HG02885 (cell line): ENCODE measurements around the gene XK.
"Not testable (repeated sequence)": the region's sequence is repeated elsewhere in the genome, so short reads cannot be mapped to it uniquely, and the experiment has no call there.

Experiments
- ATAC-seq: cut with Tn5 transposase; IDR thresholded peaks from one replicate; pipeline ENCODE4 v1.9.1; 2021; ENCODE audit warnings: mild to moderate bottlenecking; ENCODE audit not compliant: unreplicated experiment, poor library complexity

Gene XK

DNA sequence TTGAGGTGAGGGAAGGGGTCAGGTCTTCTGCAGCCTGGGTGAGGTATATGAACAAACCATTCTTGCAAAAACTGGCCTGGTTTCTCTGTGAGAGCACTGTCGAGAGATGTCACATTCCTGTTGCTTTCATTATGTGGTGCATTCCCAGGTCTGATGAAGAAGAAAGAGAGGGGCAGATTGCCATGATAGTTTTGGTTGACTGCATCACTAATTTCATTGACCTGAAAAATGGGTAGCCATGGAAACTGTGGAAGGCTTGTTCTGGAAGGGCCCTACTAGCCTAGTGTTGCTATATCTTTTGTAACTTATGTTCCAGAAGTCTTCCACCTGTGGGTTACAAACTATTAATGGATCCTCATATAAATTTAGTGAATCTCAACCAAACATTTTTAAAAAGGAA is 61.4 kb downstream of the XK start:
- ATAC-seq: no peak

DNA sequence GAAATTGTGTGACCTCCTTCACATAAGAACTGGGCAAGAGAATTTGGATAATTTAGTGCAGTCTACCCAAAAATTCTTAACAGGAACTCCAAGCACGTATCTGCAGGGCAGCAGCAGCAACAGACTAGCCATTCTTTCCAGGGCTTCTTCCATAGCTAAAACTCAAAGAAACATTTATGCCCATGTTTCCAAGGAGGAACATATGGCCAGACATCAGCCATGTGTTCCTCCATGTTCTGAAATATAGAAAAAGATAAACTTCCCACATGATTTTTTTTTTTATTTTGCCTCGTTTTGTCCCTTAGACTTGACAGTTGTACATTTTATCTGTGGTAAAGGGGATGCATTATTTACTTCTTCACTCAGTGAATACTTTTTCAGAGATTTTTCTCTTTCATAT is 66.7 kb downstream of the XK start:
- ATAC-seq: no peak

DNA sequence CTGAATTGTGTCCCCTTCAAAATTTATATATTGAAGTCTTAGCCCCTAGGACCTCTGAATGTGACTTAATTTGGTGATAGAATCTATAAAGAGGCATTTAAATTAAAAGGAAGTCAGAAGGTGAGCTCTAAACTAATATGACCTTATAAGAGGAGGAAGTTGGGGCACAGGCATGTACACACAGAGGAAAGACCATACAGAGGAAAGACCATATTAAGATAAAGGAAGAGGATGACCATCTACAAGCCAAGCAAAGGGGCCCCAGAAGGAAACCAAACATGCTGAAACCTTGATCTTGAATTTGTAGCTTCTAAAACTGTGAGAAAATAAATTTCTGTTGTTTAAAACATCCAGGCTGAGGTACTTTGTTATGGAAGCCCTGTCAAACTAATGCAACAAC is 67.3 kb downstream of the XK start:
- no peak for ATAC-seq

DNA sequence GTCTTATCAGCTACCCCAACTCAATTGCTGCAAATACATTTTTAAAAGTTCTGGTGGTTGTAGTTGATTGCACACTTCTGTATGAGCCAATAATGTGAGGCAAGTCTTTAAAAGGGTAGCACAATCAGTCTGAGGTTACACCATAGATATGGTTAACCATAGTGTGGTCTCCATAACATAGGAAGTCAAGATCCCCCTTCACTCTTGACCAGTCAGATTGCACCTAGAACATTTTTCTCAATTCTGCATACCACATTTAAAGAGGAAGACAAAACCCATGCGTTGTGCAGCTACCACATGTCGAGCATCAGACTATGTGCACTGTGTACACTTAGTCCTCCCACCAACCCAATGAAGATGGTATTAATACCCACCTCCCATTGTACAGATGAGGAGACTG is 67.8 kb downstream of the XK start:
- no peak for ATAC-seq

DNA sequence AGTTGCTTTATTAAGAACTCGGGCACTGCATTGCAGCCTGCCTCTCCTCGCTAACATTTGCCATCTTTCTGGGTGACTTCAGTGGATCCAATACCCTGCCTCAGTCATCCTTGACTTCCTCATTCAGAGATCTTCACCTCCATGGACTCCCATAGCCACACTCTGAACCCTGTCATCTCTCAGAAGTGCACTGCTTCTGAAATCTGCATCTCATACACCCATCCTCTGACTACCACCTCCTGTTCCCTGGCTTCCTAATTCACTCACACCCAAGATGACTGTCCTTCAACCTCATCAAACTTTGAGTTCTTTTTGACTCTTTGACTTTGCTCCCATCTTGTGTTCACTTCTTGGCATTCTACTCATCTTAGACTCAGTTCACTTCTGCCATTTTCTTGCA is 68.9 kb downstream of the XK start:
- peak; percentile 22 for ATAC-seq

DNA sequence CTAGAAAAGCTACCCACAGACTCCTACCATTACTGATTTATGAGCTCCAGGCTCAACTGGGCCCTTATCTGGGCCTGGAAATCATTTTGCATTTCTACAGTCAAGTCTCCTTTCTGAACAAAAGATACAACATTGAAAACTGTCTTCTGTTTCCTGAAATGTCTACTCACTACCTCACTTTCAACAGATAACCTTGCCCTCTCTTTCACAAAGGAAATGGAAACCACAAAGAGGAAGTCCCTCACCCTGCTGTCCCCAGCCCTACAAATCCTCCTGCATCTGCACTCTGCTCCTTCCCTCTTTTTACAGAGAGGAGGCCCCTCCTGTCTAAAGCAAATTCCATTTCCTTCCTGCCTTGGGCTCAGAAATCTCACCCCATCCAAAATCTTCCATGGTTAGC is 69.4 kb downstream of the XK start:
- ATAC-seq: peak; percentile 90

DNA sequence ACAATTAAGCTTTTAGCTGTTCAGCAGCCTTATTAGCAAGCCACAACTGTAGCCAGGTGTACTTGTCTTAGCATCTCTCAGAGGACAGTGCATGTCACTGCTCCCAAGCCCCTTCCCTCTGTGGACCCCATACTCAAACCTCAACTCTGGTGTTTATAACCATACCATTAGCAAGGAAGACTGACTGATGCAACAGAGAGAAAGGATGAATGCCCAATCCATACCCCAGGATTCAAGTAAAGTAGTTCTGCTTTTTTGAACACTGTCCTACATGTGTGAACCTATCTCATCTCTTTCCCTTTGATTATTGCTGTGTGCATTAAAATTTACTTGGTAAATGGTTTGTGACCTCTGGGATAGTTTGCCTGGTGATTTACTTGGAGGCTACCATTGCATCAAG is 71.5 kb downstream of the XK start:
- ATAC-seq: no peak

DNA sequence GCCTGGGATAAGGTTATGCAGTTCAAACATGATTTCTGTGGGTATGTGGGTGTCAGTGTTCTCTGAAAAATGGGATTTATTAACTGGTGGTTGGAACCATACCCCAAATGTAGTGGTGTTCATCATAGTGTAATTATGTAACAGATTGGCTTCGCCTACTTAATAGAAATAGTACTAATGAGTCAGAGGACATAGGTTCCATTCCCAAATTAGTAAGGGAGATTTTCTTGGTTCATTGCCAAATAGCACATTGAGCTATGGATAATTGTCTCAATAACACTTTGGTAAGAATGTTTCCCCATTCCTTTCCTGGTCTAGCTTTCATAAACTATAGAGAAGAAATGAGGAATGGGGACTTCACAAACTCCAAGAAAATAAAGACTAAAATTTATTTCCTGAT is 73.8 kb downstream of the XK start:
- ATAC-seq: no peak

DNA sequence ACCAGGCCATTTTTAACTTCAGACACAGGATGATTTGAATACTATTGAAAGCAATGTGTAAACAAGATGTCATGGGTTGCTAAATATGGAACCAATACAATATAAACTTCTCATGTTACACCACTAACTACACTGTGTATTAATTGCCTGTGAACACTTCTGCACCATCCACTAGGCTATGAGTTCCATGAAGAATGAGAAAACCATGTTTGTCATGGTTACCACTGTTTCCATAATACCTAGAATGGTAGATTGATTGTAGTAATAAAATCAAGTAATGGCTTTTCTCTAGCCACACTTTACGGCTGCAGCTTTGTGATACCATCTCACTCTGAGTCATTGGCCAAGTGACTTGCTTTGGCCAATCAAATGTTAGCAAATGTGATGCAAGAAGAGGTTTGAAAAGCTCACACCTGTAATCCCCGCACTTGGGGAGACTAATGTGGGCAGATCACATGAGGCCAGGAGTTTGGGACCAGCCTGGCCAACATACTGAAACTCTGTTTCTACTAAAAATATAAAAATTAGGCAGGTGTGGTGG is 74.4 kb downstream of the XK start:
- ATAC-seq: no peak

DNA sequence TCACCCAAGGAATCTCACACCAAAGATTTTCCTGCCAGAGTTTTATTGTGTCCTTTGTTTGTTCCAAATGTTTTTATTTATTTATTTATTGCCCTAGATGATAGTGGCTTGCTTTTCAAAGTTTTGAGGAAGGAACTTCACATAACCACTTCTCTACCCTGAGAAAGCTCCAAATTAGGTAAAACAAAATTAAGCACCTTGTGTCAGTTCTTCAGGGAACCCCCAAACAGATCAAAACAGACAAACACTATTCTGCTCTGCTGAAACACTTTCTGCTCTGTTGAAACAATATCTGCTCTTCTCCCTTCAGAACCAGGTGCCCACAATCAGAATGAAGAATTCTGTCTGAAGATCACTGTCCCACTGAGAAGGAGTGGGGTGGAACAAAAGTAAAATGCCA is 77.8 kb downstream of the XK start:
- ATAC-seq: no peak

DNA sequence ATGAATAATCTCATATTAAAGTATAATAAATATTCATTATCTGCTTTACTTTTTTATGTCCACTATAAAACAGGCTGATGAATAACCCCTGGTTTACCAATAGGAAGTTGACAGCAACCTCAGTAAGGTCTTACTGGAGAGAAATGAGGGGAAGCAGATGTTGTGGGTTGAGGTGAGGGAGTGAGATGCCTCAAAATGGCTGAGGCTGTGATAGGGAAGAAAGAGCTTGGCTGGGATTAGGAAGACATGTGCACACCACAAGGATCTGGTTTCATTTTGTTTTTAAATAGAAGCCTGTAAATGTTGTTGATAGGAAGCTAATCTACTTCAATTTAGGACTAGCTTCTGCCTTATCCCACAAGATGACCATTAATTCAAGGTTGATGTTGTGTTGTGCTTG is 79.9 kb downstream of the XK start:
- no peak for ATAC-seq

DNA sequence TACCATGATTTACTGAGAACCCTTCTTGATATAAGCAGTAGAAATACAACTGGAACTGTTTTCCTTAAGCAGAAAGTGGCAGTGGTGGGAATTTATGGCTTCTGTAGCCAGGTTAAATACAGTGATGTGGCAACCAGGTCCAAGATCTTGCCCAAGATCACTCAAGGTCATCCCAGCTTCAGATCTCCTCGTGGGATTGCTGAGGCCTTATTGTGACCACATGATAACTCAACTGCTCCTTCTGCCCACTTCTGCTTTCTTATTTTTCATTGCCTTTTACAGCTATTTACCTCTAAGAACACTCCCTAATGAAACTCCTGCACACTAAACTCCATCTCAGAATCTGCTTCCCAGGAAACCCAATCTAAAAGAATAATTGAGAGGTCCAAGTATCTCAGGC is 81.8 kb downstream of the XK start:
- ATAC-seq: no peak

DNA sequence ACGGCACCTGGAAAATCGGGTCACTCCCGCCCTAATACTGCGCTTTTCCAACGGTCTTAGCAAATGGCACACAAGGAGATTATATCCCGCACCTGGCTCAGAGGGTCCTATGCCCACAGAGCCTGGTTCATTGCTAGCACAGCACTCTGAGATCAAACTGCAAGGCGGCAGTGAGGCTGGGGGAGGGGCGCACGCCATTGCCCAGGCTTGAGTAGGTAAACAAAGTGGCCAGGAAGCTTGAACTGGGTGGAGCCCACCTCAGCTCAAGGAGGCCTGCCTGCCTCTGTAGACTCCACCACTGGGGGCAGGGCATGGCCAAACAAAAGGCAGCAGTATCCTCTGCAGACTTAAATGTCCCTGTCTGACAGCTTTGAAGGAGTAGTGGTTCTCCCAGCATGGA is 83.3 kb downstream of the XK start:
- not testable (repeated sequence) for ATAC-seq

DNA sequence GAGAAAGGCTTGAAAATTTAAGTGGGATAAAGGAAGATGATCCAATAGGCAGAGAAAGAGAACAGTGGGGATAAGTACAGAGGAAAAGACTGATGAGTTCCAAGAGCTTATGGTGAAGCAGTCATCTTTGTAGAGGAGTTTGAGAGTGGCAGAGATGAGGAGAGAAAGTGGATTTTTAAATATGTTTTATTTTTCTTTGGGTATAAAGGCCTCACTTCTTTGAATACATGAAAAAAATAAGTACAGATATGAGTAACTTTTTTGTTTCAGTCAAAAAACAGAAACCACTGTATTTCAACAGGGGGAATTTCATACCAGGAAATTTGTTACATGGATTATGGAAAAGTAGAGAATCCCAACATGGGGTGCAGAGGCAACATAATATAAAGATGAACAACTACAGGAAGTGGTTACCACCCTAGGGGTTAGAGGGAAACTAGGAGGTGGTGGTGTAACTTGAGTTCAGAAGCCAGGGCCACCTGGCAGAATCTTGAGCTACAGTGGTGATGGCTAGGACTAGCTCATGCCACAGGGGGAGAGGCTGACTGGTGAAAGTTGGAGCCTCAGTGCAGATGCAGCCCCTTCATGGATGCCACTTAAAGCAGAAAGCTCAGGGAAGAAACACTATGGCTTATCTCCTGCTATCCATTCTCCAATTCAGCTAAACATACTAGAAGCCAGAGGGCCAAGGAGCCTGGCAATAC is 90.8 kb downstream of the XK start:
- peak; percentile 65 for ATAC-seq

DNA sequence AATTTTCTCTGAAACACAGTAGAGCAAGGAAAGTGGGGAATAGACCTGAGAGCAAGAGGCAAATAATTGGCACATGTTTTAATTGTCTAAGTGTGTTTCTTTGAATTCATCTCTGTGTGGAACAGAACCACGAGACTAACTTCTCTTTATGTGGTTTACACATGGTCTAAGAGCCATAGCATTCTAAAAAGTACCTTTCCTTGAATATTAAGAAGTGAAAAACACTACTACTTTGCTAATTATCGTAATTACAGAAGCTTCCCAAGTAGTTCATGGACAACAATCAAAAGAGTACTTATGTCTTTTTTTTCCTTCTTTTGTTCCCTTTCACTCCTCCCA is 91.4 kb downstream of the XK start:
- no peak for ATAC-seq

DNA sequence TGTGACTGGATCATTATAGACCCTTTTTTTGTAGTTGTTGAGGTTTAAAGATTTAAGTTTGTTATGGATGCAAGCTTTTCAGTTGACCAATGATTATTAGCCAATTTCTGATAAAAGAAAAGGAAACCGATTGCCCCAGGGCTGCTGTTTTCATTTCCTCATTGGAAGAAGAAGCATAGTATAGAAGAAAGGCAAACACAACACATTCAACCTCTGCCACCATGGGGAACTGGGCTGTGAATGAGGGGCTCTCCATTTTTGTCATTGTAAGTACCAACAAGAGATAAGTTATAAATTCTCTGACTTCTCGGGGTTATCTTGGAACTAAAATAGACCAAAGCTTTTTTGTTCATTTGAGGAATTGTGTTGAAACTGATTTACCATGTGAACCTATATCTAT is 94.3 kb downstream of the XK start, which contains the start of gene CYBB:
Gene CYBB, plus strand, starts transcription at position 203 of the 400 bp plus-strand sequence. Its CDS starts 19 bp downstream, at position 222.
- ATAC-seq: peak; percentile 37

DNA sequence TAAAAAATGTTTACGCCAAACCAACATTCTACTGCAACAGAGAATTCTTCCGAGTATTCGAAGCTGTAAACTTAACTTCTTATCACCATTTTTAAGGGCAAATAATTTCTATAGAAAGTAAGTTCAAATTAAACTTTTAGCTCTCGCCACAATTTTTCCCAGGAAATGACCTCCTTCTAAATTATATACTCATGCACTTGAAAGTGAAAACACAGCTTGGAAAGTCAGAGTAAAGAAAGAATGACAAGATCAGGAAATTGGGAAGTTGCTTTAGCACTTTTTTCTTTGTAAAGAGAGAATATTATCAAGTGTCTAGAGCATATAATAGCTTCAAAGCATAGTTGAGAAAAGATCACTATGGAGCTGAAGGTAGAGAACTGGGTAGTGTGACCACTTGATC is 95.5 kb downstream of the XK start:
- ATAC-seq: peak; percentile 12
